AG04449 (cell line): ENCODE data around the gene PRR12.

Experiments used
- CTCF ChIA-PET: fragments of 350-600 bp; formaldehyde crosslinking; extraction: SDS; loops from one replicate; lab custom pipeline; 2021; ENCODE audit warnings: antibody characterized with exemption; lab: Yijun Ruan, JAX
- POLR2A ChIA-PET: fragments of 400-600, 350-600 bp; formaldehyde crosslinking; extraction: SDS; loops from one replicate; lab custom pipeline; 2020; ENCODE audit warnings: antibody characterized with exemption, inconsistent platforms; lab: Yijun Ruan, JAX
- DNase-seq: peaks from one replicate; pipeline ENCODE4 v3.0.0-alpha.2; 2010; ENCODE audit warnings: low read depth, low spot score
- H3K4me3 ChIP-seq: 2 replicates; pipeline ENCODE4 v1.5.1; 2011; ENCODE audit warnings: low read depth, mild to moderate bottlenecking, control low read depth, low read length
- CTCF ChIP-seq: IDR thresholded peaks from one replicate; pipeline ENCODE4 v1.5.1; 2011; ENCODE audit warnings: mild to moderate bottlenecking, moderate library complexity, low read length, control low read depth, inconsistent platforms; ENCODE audit not compliant: insufficient read depth; ENCODE audit errors: missing control alignments

Gene PRR12

GRCh38 chr19:49624967-49625910, 34.3 kb downstream of the PRR12 start:
- ChIA-PET POLR2A (interaction anchor here (0.9 kb wide), 1 partner anchor 15 kb away, joined by 3 read pairs; no protein-coding TSS in a partner anchor), CTCF (no interaction called here)
- no peak for DNase-seq
- TF ChIP-seq CTCF = no peak
- no peak overlapping the region for H3K4me3 ChIP-seq

- no peak overlapping the region for H3K4me3 ChIP-seq
- TF ChIP-seq CTCF = no peak
- no peak for DNase-seq
- CTCF ChIA-PET = no interaction called here
- POLR2A ChIA-PET = no interaction called here
Observed at GRCh38 chr19:49626226-49626625, 35.2 kb downstream of the PRR12 start.

GRCh38 chr19:49629659-49630058, 38.7 kb downstream of the PRR12 start:
- ChIA-PET CTCF (interaction anchor here (0.7 to 1.5 kb wide), 2 partner anchors 9 to 51 kb away, joined by 3 read pairs; no protein-coding TSS in a partner anchor), POLR2A (no interaction called here)
- DNase-seq = no peak
- H3K4me3 ChIP-seq = no peak overlapping the region
- TF ChIP-seq CTCF = no peak

- ChIA-PET POLR2A (interaction anchor here (0.7 to 1.2 kb wide), 3 partner anchors 10 to 1008 kb away, joined by 3 to 7 read pairs (median 3); partner anchors contain the start of gene NOSIP), CTCF (interaction anchor here (0.7 to 1.5 kb wide), 2 partner anchors 22 to 50 kb away, joined by 3 read pairs; no protein-coding TSS in a partner anchor)
- TF ChIP-seq CTCF = no peak
- no peak for DNase-seq
- H3K4me3 ChIP-seq = no peak overlapping the region
Observed at GRCh38 chr19:49631014-49631588, 40.1 kb downstream of the PRR12 start.

- TF ChIP-seq CTCF = no peak
- H3K4me3 ChIP-seq = no peak overlapping the region
- no peak for DNase-seq
- CTCF ChIA-PET = interaction anchor here (0.7 kb wide), 1 partner anchor 22 kb away, joined by 3 read pairs; no protein-coding TSS in a partner anchor
- POLR2A ChIA-PET = no interaction called here
Observed at GRCh38 chr19:49631610-49632192, 40.7 kb downstream of the PRR12 start.
